Activated CD4-positive, alpha-beta T cell treated with anti-CD3 and anti-CD28 coated beads, Interleukin-2, amount 50 U/mL, for 24 hours (primary cell): Measurements from ENCODE around the gene HACD1.

Experiments
- DNase-seq, 2 donors: peaks; one replicate each; pipeline ENCODE4 v3.0.0-alpha.2; 2020; ENCODE audit warnings: low read depth in 1 of 2, low spot score in 1 of 2

HACD1 gene

GRCh38 chr10:17586821-17587234, 30.3 kb downstream of the HACD1 start:
- no peak for DNase-seq

GRCh38 chr10:17585016-17585415, 32.2 kb downstream of the HACD1 start:
- DNase-seq = no peak

- no peak for DNase-seq
Observed at GRCh38 chr10:17580885-17581284, 36.3 kb downstream of the HACD1 start.

DNA sequence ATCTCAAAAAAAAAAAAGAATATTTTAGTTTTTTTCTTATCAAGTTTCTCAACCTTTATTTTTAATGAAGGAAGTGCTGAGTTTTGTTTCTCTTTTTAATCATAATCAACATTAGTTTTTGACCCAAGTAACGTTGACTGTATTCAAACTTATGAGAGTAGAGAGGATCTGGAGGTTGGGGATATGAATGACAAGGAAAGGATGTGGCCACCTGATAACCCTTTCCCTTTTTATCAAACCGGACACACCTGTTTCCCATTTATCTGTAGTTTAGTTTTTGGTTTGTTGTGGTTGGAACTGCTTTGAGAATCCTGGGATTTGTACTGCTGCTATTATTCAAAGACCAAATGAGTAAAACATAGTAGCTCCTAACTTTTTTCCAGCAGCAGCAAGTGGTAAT, 38.6 kb downstream of the HACD1 start:
- no peak for DNase-seq

- DNase-seq = no peak
Observed at GRCh38 chr10:17576768-17577167, 40.4 kb downstream of the HACD1 start.

DNA sequence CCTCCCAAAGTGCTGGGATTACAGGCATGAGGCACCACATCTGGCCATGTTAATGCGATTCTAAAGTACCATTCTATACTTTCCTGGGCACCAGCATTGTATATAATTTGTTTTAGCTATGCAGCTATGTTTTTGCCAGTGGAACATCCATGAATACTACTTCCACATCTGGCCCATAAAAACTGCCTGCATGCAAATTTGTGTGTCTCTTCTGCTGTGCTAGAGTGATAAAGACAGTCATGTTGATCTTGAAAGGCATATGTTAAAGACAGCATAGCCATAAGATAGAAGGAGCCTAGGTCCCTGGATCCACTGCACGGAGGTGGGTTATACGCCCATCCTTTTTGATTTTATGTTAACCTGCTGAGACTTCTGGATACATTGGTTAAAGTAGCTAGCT, 52.3 kb downstream of the HACD1 start:
- no peak for DNase-seq

- no peak for DNase-seq
Observed at GRCh38 chr10:17563452-17563851, 53.7 kb downstream of the HACD1 start.

DNA sequence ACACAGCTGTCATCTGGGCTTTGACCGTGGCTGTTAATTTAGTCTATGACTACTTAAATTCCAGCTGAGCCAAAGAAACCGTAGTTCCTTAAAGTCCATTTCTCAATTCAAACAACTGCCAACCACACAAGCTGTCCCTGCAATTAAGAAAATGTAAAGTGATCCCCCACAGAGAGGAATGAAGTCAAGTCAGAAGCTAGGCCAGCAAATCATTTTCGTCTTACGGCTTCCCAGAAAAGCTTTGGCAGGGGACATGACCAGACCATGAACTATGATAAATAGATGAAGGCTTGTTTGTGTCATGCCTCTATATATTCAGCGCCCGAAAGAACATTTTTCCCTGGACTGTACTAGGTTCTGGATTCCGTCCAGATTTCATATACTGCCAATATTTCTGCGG, 54.6 kb downstream of the HACD1 start:
- no peak for DNase-seq

- no peak for DNase-seq
Observed at GRCh38 chr10:17561111-17561510, 56.1 kb downstream of the HACD1 start.

- no peak for DNase-seq
Observed at GRCh38 chr10:17557459-17557858, 59.7 kb downstream of the HACD1 start.

DNA sequence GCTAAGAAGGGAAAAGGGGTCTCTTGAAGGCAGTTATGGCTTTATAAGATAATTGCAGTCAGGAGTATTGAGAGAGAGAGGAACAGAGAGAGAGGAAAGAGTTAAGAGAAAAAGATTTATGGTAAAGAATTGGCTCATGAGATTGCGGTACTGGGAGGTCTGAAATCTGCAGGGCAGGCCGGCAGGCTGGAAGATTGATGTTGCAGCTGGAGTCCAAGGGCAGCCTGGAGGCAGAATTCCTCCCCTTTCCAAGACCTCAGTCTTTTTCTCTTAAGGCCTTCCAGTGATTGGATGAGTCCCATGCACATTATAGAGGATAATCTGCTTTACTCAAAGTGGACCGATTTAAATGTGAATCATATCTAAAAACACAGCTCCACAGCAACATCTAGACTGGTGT, 68.4 kb downstream of the HACD1 start:
- no peak for DNase-seq

DNA sequence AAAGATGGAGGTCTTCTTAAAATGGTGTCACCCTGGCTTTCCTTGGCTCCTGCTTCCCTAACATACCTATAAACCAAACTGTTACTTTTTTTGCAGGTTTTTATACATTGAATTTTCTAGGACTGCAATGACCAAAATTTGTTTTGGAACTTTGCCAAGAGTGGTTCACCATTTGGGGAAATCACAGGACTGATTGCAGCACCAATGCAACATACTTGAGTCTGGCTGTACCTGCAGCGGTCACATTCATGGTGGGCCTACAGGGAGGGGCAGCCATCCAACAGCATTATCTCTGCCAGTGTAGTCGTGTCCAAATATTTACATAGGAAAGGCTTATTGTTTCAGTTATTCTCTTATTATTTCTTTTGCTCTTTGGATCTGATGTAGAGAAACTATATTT, 69.0 kb downstream of the HACD1 start:
- DNase-seq = no peak

DNA sequence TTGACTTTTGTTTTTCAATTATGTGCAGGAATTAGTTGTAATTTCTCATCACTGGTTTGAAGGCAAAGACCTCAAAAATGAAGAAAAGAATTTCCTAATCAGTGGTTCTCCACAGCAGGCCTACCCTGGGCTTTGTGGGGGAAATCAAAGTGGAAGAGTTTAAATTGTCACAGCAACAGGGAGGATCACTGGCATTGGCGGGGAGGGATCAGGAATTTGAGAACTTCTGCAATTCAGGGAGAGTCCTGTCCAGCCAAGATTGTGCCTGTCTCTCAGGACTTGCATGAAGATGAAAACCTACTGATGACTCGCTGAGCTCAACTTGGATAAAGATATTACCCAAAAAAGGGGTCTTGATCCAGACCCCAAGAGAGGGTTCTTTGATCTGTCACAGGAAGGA, 70.1 kb downstream of the HACD1 start:
- no peak for DNase-seq

DNA sequence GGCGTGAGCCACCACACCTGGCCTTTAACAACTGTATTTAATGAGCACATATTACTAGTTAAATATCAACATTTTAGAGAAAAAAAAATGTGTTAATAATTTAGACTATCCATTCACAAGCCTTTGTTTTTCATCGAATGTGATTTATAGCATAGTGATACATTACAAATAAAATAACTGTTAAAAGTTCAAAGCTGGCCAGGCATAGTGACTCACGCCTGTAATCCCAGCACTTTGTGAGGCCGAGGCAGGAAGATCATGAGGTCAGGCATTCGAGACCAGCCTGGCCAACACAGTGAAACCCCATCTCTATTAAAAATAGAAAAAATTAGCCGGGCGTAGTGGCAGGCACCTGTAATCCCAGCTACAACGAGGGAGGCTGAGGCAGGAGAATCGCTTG, 72.7 kb downstream of the HACD1 start:
- no peak for DNase-seq
